GM19395 (cell line): Measurements from ENCODE around the gene BTG2.

Source experiments
- ATAC-seq: cut with Tn5 transposase; IDR thresholded peaks from one replicate; pipeline ENCODE4 v1.9.1; 2021; ENCODE audit warnings: mild to moderate bottlenecking, moderate library complexity; ENCODE audit not compliant: unreplicated experiment

Gene BTG2

DNA sequence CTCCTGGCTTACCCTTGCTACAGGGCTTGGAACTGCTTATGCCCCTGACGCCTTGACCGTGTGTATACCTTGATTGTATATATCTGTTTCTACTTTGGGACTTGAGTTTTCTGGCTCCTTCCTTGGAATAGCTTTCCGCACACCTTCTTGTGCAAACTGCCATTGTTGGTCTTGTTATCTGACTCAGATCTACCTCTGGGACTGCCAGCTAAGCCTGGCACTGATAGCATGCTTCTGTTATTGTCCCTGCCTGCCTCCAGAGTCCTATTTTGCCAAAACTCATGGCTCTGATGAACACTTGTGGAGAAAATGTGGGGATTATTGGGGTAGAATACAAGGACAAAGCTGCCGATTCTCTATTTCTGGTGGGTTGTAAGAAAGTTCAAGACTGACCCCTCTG is 30.2 kb downstream of the BTG2 start:
- no peak for ATAC-seq

DNA sequence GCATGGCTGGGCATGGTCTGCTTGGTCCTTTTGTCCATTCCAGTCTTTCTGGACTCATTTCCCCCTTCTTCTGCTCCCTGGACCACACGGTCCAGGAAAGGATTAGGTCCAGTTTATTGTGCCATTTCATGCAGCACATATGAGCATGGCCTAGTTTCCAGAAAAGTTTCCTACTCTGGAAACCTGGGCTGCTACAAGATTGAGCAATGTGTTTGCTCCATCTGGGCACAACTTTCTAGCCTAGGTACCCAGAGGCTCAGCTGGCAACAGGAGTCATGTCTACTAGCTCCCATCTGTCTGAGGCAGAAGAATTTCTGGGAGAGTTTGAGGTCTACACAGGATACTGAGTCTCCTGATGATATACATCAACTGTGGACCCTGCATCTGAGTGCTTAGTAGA is 30.8 kb downstream of the BTG2 start:
- no peak for ATAC-seq

- no peak for ATAC-seq
Measured at GRCh38 chr1:203338335-203339036, 33.2 kb downstream of the BTG2 start.

DNA sequence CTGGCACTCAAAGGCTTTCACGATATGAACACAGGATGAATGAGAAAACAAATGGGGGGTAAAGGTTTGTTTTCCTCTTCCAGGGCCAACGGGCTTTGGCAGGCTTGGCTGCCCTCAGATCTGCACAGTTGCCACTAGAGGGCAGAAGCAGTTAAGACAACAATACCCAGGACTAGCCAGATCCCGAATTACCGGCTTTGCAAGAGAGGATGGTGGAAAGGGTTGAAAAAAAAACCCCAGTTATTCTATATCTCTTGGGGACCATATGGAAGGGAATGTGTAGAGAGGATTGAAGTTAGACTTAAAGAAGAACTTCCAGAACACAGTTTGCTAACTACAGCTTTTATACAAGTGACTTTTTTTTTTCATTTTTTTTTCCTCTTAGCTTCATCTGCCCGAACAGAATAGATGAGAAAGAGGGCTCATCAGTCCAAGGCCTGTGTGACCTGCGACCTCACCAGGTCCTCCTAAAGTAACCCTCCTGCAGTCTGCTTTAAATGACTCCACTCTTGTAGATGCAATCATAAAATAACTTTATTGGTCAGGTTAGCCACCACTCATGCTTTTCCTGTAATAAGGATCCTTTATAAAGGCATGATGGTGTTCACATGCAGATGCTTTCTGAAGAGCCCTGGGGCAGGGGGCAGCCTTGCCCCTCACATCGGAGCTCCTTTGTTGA is 34.9 kb downstream of the BTG2 start:
- no peak for ATAC-seq

DNA sequence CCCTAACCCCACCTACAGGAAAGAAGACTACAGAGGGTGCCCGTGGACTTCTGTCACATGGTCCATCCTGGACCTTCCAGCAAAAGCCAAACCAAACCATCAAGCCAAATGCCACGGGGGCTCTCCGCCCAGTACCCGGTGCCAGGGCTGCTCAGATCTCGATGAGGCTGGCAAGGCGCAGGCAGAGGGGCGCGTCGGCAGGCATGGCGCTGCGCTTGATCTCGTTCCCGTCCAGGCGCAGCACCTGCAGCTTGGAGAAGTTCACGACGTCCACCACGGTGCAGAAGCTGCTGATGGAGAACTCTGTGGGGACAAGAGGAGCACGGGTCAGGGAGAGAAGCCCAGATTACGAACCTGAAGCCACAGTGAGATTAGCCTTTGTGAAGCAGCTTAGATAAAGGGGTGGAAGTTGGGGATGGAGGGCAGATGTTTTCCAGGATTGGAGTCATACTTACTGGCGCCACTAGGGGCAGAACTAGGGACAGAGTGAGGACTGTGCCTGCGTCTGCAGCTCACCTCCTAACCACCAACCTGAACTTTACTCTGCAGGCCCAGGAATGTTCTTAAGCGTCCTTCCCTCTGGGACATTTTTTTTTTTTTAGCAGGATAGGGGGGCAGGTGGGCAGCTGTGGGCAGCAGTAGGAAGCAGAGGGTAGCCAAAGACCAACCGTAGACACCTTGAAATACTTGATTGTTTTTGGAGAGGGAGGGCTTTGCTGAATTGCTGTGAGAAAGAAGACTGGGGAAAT is 37.0 kb downstream of the BTG2 start:
- no peak for ATAC-seq

DNA sequence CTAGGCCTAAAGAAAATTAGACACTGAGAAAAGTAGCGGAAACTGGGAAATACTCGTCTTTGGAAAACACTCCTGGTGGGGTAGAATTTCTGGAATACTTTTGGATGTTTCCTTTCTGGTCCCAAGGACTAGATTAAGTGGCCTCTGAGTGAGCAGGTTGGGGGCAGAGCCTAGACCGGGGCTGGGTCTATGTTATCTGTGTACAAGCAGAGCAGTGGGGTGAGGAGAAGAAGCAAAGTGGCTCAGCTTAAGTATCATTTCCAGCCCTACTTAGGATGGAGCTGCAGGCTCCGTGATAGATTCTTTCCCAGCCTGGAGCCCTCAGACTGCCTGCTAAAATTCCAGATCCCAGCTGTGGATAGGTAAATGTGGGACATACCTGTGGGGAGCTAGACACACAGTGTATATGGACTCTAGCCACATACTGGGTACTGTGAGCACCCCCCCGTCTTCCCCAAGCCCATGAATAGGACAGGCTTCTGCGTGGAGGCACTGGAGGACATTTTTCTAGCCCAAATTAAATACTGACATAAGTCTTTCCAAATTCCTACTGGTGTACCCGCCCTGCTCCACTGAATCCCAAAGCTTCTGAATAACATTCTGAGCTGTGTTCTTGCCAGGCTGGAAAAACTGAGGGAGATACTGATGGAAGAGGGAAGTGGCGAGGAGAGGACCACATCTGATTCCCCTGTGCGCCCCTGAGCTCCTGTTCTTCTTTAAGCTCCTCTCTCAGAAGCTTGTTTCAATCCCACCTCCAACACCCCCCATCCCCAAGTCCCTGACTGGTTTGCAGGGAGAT is 38.8 kb downstream of the BTG2 start:
- ATAC-seq, result no peak

- no peak for ATAC-seq
Measured at GRCh38 chr1:203346060-203346768, 40.9 kb downstream of the BTG2 start.

- no peak for ATAC-seq
Measured at GRCh38 chr1:203346769-203347102, 41.4 kb downstream of the BTG2 start.

- no peak for ATAC-seq
Measured at GRCh38 chr1:203349166-203349565, 43.8 kb downstream of the BTG2 start.

DNA sequence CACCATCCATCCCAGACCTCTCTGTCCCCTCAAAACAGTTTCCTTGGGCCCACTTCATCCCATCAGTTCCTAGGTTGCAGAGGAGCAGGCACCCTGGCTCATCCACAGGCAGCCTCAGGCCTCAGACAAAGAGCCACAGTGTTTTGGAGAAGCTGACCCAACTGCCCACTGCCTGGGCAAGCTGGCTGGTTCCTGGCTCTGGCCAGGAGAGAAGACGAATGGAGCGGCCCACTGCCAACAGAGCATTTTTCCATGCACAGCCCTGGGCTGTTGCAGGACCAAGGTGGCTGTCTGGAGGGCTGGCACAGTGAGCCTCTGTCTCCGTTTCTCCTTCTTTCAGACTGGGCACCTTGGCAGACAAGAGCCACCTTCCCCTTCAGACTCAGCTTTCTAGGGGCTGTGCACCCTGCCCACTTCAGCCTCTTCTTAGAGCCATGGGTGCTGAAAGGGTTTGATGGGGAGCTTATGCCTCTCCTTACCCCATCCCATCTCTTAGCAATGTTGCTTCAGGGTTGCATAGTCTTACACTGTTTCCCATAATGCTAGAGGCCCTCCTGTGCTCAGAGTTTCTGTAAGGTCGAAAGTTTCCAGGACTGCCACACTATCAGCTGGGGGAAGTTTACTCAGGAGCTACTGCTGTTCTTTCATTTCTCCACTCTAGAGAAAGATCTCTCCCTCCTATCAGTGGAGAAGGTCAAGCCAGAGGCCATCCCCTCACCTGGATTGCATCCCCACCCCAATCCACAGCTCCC is 44.6 kb downstream of the BTG2 start:
- no peak for ATAC-seq

DNA sequence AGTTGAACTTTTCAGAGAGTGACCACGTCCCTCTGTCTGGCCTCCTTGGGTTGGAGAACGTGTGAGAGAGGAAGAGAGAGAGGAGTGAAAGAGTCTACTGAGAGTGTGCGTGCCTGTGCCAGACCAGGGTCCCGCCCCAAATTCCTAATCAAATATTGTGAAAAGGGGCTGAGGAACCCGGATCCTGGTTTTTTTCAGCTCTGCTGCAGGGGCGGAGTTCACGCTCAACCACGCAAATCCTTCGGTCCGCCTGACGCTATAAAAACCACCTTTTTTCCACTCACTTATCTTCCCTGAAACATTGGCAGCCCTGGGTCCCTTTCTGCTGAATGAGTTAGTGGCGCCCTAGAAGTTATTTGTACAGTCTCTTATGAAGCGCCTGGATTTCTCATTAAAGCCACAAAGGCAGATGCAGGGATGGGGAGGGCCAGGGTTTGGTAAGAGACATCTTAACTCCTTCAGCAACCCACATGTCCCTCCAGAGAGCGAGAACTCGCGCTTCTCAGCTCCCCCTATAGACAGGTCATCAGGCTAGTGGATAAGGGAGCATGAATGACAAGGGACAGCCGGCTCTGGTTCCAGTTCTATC is 45.8 kb downstream of the BTG2 start, which contains the start of gene FMOD:
FMOD (minus strand) TSS at position 86 of the 589 bp plus-strand sequence. CDS start 2,852 bp downstream, outside the sequence.
- ATAC-seq, result no peak

DNA sequence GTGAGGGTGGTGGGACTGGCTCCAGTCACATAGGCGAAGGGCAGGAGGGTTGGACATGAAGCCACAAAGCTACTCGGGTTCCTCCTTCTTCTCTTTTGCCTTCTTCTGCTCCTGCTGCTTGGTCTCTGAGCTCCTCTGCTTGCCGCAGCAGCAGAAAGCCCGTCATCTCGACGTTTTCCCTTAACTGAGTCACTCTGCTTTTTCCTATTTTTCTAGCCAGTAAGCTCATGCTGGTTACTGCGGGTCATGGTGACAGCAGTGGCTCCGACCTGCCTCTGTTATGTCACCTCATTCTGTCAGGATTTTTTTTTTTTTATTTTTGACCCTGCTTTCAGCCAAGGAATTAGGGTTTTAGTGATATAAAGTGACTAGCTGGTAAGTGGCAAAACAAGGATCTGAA is 48.2 kb downstream of the BTG2 start:
- ATAC-seq, result no peak

DNA sequence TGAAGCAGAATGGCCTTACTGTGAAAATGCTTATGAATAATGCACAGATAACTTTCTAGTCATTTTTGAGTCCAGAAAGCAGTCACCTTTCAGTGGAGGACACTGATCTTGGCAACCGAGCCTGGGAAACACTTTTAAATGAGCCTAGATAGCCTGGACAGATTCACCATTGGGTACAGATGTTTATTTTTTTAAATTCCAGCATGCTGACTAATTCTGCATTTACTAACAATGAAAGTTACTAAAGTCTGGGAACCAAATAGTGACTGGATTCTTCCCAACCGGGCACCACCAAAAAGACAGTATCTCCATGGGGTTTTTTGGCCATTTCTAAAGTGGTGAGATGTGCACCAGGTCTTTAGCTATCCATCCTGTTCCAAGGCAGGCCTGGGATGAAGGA is 48.9 kb downstream of the BTG2 start:
- no peak for ATAC-seq

DNA sequence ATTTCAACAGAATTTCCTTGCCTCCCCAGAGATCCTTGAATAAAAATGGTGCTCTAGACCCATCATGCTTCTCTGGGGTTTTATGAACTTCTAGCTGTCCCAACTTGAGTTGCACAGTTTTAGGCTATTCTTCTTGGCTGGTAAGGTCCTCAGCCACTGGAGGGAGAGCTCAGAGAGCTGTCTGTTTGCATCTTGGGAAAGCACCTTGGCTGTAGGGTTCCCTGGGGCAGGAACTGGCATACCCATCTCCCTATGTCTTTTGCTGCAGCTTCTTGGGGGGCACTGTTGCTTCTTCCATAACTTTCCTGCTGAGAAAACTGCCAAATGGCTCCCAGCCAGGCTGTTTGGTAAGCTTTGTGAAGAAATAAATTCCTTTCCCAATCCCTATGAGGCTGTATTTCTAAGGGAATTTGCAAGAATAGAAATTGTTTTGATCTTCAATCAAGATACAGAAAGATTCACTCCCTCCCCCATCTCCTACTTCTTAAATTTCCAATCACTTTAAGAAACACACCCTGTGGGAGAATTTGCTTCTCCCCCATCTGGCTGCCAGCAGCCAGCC is 53.8 kb downstream of the BTG2 start:
- no peak for ATAC-seq
